ENCODE results near the gene BDKRB2. TPM values are rescaled to one million over a fixed set of nuclear protein-coding genes. Genes with fewer than 3 reads are reported as not detected.

Gene BDKRB2
- total RNA-seq, 1 donor = 23.1 TPM

GRCh38 chr14:96177766-96178375 is 26.8 kb upstream of the BDKRB2 start:
- peak; percentile 63 for DNase-seq (ENCODE audit: low read depth)
- no peak for TF ChIP-seq CTCF (IDR thresholded peaks at IDR 0.05; ENCODE audit: insufficient read depth, low read length)

DNA sequence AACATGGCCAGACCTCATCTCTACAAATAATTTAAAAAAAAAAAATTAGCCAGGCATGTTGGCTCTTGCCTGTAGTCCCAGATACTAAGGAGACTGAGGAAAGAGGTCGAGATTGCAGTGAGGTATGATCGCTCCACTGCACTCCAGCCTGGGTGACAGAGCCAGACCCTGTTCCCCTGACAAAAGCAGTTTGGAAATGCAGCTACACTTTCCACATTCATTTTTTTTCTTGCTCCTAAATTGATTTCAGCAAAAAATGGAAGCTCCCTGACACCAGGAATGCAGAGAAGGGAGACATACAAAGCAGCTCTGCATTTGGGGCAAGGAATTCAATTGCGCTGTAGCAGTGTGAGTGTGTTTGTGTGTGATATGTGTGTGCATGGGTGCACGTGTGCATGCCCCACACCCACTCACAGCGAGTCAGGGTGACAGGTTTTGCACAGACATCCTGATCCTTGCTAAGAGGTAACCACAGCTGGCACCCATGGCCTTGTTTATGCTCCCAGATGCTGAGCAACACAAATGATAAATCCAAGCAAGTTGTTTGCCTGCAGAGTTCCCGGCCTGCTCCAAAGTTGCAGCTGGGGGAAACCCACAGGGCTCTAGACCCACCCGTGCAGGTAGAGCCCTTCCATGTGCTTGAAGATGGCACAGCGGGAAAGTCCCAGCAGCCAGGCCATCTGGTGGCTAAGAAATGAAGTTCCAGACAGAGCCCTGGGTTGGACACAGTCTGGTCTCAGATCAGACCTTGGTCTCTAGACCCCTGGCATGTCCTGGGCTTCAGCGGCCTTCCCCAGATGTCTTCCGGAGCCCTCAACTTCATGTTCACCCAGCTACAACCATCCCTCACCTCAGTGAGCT is 25.9 kb upstream of the BDKRB2 start:
- no peak for DNase-seq (ENCODE audit: low read depth)
- peak; percentile 15 for TF ChIP-seq CTCF (IDR thresholded peaks at IDR 0.05; ENCODE audit: insufficient read depth, low read length)
- H3K4me3 ChIP-seq (ENCODE audit: low read depth, low read length) = no peak overlapping the region

More at GRCh38 chr14:96177766-96178375, 26.8 kb upstream of the BDKRB2 start:
- no peak overlapping the region for H3K4me3 ChIP-seq (ENCODE audit: low read depth, low read length)

GRCh38 chr14:96180043-96180874 is 24.4 kb upstream of the BDKRB2 start:
- H3K4me3 ChIP-seq (ENCODE audit: low read depth, low read length) = no peak overlapping the region
- DNase-seq (ENCODE audit: low read depth) = no peak
- no peak for TF ChIP-seq CTCF (IDR thresholded peaks at IDR 0.05; ENCODE audit: insufficient read depth, low read length)

DNA sequence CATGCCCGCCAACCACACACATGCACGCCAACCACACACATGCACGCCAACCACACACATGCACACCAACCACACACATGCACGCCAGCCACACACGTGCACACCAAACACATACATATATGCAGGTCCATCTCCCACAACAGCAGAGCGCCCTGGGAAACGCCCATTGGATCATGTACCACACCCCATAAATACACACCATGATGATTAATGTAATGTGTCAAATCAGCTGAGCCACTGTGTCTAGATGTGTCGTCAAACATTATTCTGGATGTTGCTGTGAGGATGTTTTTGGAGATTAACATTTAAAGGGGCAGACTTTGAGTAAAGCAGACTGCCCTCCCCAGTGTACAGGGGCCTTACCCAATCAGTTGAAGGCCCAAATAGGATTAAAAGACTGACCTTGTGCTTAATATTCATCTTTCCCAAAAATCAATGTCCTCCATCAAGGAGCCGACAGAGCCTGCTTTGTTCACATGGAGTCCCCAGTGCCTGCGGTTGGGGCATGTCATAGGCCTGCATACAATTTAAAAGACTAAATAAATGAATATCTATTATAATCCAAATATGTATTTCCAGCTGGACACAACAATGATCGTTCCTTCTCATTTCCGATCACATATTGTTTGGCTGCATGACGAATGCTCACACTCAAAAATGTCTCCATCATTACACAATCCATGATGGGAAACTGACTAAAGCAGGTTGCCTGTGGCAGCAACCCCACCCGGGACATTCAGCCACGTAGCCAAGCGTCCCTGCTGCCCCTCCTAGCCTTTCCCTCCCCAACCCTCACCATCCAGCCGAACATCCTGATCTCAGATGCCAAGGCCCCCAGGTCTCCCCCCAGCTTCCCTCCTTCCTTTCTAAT is 23.2 kb upstream of the BDKRB2 start:
- H3K4me3 ChIP-seq (ENCODE audit: low read depth, low read length) = no peak overlapping the region
- DNase-seq (ENCODE audit: low read depth) = no peak
- no peak for TF ChIP-seq CTCF (IDR thresholded peaks at IDR 0.05; ENCODE audit: insufficient read depth, low read length)

GRCh38 chr14:96182546-96182945 is 22.1 kb upstream of the BDKRB2 start:
- no peak for DNase-seq (ENCODE audit: low read depth)

More at GRCh38 chr14:96182546-96182945, 22.1 kb upstream of the BDKRB2 start:
- no peak for TF ChIP-seq CTCF (IDR thresholded peaks at IDR 0.05; ENCODE audit: insufficient read depth, low read length)
- H3K4me3 ChIP-seq (ENCODE audit: low read depth, low read length) = no peak overlapping the region
